Measurements from ENCODE around the gene SMC1B.

- TF ChIP-seq, protein P1, sequence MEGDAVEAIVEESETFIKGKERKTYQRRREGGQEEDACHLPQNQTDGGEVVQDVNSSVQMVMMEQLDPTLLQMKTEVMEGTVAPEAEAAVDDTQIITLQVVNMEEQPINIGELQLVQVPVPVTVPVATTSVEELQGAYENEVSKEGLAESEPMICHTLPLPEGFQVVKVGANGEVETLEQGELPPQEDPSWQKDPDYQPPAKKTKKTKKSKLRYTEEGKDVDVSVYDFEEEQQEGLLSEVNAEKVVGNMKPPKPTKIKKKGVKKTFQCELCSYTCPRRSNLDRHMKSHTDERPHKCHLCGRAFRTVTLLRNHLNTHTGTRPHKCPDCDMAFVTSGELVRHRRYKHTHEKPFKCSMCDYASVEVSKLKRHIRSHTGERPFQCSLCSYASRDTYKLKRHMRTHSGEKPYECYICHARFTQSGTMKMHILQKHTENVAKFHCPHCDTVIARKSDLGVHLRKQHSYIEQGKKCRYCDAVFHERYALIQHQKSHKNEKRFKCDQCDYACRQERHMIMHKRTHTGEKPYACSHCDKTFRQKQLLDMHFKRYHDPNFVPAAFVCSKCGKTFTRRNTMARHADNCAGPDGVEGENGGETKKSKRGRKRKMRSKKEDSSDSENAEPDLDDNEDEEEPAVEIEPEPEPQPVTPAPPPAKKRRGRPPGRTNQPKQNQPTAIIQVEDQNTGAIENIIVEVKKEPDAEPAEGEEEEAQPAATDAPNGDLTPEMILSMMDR (IDR thresholded peaks at IDR 0.05; ENCODE audit: insufficient read depth, low read length, poor library complexity, severe bottlenecking), result no peak
- TF ChIP-seq EZH2phosphoT487 (conservative IDR thresholded peaks at IDR 0.05; ENCODE audit: low read length), result no peak
Observed at GRCh38 chr22:45324311-45324711, 89.1 kb downstream of the SMC1B start.

Data from SU-DHL-6 (cell line).